Measurements from ENCODE around the gene CCDC116. TPM values are rescaled to one million over a fixed set of nuclear protein-coding genes. Genes with fewer than 3 reads are reported as not detected.

CCDC116 gene
- total and polyA plus RNA-seq, 10 donors = 0.24 to 0.66 (median 0.49) TPM

- Histone ChIP-seq H3K27ac (peak overlapping the region in 2 of 8 donors; percentile 20 to 56), H3K4me3 (peak overlapping the region; percentile 45 to 86 (median 62)), H3K36me3 (peaks cover 0 to 21% (median 0%) of the 10 kb centered on the region in 6 donors), H3K27me3 (replicated peaks in 1 of 7) (no peaks in the 10 kb centered on the region), H3K4me1 (peaks cover 4 to 44% (median 36%) of the 10 kb centered on the region in 6 donors), H3K9me3 (no peaks in the 10 kb centered on the region)
- 32 to 66% (median 36%) methylated on average over 10 to 40 of the region's 40 CpGs for WGBS, 5 donors
- no peak for DNase-seq
- TF ChIP-seq POLR2AphosphoS5 (IDR thresholded peaks at IDR 0.05) (no peak), CTCF (IDR thresholded peaks at IDR 0.05 in 8 of 11, conservative IDR thresholded peaks at IDR 0.05 in 3 of 11) (no peak), POLR2A (IDR thresholded peaks at IDR 0.05) (no peak)
- intact Hi-C loops (cut with DNase I; ENCODE audit: low total_unique reads) = no loop called here
Observed at GRCh38 chr22:21652547-21653545, 20.3 kb downstream of the CCDC116 start.

DNA sequence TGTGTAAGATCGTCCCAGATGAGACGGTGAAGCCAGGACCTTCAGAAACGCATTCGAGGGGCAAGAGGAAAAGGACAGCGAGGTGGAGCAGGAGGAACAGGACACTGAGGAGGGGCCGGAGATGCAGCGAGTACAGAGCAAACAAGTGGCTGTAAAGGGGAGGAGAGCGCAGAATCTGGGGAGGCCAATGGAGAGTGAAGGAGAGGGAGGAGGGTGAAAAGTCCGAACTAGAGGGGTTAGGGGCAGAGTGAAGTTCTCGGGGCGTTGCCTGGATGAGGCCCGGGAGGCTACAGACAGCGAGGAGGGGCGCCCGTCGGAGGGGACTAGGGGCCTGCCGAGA is 24.4 kb downstream of the CCDC116 start:
- intact Hi-C loops (cut with DNase I; ENCODE audit: low total_unique reads) = no loop called here
- WGBS, 5 donors = 42 to 59% (median 50%) methylated on average over 17 of the region's 17 CpGs
- H3K4me3 ChIP-seq = peak overlapping the region in 7 of 8 donors; percentile 66 to 95 (median 75)
- no peak for TF ChIP-seq POLR2A (IDR thresholded peaks at IDR 0.05)
- no peak for TF ChIP-seq CTCF (IDR thresholded peaks at IDR 0.05 in 8 of 11, conservative IDR thresholded peaks at IDR 0.05 in 3 of 11)
- no peak for TF ChIP-seq POLR2AphosphoS5 (IDR thresholded peaks at IDR 0.05)
- H3K4me1 ChIP-seq = peaks cover 0 to 34% (median 29%) of the 10 kb centered on the region in 6 donors
- H3K27ac ChIP-seq = peak overlapping the region in 6 of 8 donors; percentile 3 to 78 (median 62)
- no peak for DNase-seq
- no peaks in the 10 kb centered on the region for H3K9me3 ChIP-seq
- no peaks in the 10 kb centered on the region for H3K36me3 ChIP-seq
- no peaks in the 10 kb centered on the region for H3K27me3 ChIP-seq (replicated peaks in 1 of 7)

- H3K27me3 ChIP-seq (replicated peaks in 1 of 7) = no peaks in the 10 kb centered on the region
Observed at GRCh38 chr22:21657360-21658032, 24.9 kb downstream of the CCDC116 start.

More at GRCh38 chr22:21657360-21658032, 24.9 kb downstream of the CCDC116 start:
- Histone ChIP-seq H3K9me3 (no peaks in the 10 kb centered on the region), H3K36me3 (no peaks in the 10 kb centered on the region), H3K4me3 (peak overlapping the region; percentile 66 to 95 (median 74)), H3K4me1 (peaks cover 0 to 29% (median 24%) of the 10 kb centered on the region in 6 donors), H3K27ac (peak overlapping the region in 7 of 8 donors; percentile 3 to 78 (median 57))
- peak; percentile 95 for DNase-seq
- intact Hi-C loops (cut with DNase I; ENCODE audit: low total_unique reads) = no loop called here
- peak; percentile 64 to 76 (median 72) for TF ChIP-seq POLR2AphosphoS5 (IDR thresholded peaks at IDR 0.05)
- peak in 1 of 3 donors; percentile 4 for TF ChIP-seq POLR2A (IDR thresholded peaks at IDR 0.05)
- TF ChIP-seq CTCF (IDR thresholded peaks at IDR 0.05 in 8 of 11, conservative IDR thresholded peaks at IDR 0.05 in 3 of 11) = peak in 10 of 11 experiments; percentile 3 to 66 (median 44)
- WGBS, 5 donors = 0 to 3% (median 1%) methylated on average over 13 to 79 of the region's 79 CpGs
